Measurements from ENCODE around the gene KDM2A.

The KDM2A gene

DNA sequence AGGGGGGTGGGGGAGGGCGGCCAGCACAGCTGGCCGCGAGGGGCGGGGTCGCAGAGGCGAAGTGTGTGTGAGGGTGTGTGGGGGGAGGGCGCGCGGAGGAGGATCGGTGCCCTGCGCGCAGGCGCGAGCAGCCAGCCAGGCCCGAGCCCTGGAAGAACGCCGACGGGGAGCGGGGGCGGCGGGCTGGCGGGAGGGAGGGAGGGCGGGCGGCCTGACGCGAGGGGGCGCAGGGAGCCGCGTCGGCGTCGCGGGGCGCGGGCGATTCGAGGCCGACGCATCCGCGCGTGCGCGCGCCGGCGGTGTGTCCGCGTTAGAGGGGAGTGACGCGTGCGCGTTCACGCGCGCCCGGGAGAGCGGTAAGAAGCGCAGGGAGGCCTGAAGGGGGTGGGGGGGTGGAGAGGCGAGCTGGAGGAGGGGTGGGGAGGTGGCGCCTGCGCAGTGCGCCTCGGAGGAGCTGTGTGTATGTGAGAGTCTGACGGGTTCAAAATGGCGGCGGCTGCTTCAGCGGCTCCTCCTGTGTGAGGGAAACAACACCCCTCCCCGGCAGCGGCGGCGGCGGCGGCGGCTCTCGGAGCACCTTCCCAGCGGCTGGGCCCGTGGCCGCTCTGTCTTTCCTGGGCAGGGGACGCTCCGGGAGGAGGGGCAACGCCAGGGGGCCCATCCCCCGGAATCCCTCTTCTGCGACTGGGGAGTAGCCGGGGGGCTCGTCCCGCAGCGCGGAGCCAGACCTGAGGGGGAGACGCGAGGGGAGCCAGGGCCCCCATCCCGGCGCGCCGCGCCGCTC is at the start of gene KDM2A:
Gene KDM2A, plus strand, starts transcription at position 463 of the 784 bp plus-strand sequence. CDS start 2,054 bp downstream, outside the sequence.
- DNase-seq, result peak; percentile 99

DNA sequence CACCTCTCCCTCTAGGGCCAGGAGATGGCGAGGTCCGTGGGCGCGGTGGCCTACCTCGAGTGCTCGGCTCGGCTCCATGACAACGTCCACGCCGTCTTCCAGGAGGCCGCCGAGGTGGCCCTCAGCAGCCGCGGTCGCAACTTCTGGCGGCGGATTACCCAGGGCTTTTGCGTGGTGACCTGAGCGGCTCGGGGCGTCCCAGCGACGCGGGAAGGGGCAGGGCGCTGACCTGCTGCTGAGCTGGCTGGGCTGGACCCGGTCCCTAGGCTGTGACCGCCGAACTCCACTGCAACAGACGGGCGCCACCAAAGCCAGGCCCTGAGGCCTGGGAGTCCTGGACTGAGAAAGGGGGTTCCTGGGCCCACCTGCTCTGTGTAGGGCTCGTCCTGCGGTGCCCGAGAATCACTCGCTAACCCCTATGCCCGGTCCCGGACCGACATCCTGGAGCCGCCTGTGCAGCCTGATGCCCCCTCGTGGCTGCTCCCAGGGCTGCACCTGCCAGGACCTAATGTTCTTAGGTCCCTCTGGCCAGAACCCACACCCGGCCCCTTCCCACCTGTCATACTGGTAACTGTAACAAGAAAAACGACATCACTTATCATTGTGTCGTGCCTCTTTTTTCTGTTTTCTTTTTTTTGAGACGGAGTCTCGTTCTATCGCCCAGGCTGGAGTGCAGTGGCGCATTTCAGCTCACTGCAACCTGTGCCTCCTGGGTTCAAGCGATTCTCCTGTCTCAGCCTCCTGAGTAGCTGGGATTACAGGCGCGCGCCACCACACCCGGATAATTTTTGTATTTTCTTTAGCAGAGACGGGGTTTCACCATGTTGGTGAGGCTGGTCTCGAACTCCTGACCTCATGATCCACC is 47.4 kb upstream of the KDM2A start:
- peak; percentile 77 for DNase-seq

DNA sequence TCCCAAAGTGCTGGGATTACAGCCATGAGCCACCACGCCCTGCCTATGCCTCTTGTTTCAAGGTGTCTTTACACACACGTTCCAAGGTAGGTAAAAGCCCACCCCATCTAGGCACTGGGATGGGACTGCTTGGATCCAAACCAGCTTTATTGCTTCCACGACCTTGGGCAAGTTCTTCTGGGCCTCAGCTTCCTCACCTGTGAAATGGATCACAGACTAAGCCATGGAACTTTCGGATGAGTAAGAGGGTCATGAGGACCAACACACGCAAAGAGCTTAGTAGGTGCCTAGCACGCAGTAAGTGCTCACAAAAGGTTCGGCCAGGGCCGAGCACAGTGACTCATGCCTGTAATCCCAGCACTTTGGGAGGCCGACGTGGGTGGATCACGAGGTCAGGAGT is 46.8 kb upstream of the KDM2A start:
- DNase-seq, result no peak

DNA sequence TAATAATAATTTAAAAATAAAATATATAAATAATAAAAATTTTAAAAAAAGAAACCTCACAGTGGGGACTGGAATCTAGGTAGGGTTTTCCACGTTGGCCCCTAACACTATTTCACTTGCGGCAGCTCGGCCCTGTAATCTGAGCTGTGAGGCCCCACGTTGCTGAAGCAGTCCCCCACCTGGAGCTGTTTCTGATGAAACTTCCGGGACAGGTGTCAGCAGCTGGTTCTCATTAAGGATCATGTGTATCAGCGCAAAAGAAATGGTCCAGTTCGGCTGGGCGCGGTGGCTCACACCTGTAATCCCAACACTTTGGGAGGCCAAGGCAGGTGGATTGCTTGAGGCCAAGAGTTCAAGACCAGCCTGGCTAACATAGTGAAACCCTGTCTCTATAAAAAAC is 45.2 kb upstream of the KDM2A start:
- no peak for DNase-seq

DNA sequence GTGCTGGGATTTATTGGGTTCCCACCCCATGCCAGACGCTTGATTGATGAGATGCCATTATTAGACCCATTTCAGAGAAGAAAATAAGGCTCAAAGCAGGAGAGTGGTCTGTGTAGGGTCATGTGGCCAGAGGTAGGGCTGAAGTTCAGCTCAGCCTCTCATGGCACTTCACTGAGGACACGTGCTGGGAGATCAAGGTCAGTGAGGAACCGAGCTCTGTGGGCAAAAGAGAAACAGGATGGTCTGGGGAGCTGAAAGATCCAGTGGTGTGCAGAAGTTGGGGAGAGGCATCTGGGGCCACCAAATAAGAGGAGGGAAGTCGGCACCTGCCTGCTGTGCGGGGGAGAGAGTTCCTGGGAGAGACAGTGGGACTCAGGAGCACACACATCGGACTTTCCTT is 42.9 kb upstream of the KDM2A start:
- no peak for DNase-seq

DNA sequence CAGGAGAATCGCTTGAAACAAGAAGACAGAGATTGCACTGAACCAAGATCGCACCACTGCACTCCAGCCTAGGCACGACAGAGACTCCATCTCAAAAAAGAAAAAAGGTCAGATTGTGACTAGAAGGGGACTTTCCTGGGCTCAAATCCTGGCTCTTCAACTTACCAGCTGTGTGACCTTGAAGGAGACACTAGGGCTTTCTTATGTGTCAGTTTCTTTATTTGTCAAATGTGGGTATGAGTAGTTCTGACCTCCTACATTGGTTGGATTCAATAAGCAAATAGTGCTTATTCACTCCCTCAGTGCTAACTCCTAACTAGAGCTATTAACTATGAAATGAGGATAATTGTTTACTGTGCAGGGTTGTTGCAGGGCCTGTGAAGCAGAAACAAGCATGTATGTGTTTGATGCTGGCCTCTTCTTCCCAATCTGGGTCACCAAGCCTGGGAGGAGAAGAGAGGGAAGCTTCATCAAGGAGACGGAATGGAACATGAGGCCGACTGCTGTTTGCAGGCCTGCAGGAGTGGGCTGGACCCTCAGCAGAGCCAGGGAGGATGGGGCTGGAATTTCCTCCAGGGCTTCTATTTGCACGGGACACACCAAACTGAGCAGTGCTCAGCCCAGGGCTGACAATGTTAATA is 39.9 kb upstream of the KDM2A start:
- peak; percentile 60 for DNase-seq

DNA sequence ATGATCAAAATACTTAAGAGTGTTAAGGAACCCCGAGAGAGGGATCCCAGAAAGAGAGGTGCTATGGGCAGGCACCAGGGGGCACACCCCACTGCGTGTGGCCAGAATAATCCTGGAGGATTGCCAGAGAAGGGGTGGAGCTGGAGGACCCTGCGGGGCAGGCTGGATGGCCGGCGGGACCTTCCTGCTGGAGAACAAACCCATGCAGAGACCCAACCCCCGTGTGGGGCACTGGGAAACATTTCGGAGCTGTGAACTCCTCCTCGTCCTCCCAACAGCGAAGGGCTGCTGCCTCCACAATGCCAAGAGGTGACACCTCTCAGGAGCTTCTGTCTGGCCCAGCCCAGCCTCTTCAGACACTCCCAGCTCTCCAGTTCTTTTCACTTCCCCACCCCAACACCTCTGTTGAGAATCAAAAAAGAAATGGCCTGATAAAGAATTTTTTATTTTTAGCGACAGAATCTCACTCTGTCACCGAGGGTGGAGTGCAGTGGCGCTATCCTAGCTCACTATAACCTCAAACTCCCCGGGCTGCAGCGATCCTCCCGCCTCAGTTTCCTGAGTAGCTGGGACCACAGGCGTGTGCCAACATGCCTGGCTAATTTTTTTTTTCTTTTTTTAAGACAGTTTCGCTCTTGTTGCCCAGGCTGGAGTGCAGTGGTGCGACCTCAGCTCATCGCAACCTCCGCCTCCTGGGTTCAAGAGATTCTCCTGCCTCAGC is 36.8 kb upstream of the KDM2A start:
- no peak for DNase-seq

DNA sequence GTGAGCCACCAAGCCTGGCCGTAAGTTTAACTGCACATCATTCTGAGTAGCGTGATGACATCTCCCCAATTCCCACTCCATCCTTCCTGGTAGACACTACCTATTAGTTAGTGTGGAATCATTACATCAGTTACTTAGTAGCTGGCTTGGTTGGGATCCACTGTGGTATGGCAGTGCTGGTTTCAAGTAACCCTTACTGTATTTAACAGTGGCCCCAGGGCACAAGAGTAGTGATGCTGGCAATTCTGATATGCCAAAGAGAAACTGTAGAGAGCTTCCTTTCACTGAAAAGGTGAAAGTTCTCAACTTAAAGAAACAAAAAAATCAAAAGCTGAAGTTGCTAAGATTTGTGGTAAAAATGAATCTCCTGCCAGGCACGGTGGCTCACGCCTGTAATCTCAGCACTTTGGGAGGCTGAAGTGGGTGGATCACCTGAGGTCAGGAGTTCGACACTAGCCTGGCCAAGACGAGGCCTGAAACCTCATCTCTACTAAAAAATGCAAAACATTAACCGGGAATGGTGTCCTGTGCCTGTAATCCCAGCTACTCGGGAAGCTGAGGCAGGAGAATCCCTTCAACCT is 35.2 kb upstream of the KDM2A start:
- no peak for DNase-seq

DNA sequence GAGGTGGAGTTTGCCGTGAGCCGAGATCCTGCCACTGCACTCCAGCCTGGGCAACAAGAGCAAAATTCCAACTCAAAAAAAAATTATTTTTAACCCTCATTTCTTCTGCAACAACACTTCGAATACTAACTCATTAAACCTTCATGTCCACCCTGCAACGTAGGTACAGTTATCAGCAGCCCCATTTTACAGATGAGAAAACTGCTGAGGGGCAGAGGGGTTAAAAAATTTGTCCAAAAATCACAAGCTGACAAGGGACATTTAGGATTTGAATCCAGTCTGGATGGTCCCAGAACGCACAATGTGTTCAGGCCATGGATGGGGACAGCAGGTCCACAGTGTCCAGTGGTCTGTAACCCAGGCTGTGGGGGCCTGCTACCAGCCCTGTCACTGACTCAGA is 33.4 kb upstream of the KDM2A start:
- DNase-seq, result no peak

DNA sequence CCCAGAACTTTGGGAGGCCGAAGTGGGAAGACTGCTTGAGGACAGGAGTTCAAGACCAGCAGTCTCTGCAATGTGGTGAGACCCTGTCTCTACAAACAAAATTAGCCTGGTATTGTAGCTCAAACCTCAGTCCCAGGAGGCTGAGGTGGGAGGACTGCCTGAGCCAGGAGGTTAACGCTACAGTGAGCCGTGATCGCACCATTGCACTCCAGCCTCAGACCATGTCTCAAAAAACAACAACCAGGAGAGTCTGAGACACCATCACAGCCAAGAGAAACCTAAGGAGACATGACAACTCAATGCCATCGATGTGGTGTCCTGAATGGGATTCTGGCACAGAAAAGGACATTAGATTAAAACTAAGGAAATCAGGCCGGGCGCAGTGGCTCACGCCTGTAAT is 28.3 kb upstream of the KDM2A start:
- DNase-seq, result no peak

DNA sequence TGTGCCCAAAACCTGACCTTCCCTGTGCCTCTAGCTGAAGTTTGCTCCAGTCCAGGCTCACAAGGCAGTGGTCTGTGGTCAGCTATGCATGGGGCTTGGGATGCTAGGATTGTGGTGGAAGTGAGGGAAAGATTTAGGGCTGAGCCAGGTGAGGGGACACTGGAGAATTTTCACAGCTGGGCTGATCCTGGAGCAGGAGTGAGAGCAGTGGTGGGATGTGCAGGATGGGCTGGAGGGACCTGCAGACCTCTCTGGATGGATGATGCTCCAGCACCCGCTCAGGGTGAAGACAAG is 23.9 kb upstream of the KDM2A start:
- DNase-seq, result no peak

DNA sequence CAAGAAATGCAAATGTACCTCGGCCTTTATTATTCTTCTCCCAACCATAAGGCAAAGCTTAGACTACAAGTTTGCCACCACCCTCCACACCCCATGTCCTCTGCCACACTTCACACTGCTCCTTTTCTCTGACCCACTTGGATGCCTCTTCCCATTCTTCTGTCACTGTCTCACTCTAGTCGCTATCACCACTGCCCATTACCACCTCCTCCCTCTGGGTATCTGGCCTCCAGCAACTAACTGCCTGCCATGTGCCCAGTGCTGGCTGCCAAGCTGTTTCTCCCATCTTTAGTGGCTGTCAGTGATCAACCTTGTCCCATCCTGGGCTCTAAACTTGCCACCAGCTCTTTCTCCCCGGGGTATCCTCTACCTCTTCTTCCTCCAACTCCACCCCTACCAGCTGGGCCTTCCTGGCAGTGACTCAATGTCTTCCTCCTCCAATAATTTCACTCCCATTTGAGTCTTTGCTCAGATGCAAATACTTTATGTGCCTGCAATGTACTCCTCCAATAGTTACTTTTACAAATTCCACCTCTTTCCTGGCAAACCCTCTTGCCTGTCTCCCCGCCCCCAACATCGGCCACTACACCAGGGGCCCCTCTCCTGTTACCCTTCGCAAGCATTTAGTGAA is 20.1 kb upstream of the KDM2A start:
- DNase-seq, result no peak

DNA sequence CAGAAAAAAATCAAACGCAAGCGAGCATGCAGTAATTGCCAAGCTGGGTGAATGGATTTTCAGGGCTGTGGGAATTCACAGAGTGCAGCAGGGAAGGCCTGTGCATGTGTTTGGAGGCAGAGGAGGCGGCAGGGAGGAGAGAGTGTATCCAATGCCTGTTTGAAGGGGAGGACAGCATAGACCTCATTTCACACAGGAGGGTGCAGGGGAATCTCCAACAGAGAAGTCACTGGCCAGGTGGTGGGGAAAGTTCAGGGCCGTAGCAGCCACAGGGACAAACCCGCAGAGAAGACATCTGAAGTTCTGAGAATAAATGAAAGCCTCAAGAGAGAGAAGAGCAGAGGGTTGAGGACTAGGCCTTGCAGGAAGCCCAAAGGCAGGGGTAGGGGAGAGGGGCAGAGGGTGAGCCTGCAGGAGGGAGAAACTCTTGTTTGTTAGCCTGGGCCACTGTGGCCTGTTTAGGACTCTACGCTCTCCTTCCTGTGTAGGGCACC is 19.2 kb upstream of the KDM2A start:
- DNase-seq, result no peak

DNA sequence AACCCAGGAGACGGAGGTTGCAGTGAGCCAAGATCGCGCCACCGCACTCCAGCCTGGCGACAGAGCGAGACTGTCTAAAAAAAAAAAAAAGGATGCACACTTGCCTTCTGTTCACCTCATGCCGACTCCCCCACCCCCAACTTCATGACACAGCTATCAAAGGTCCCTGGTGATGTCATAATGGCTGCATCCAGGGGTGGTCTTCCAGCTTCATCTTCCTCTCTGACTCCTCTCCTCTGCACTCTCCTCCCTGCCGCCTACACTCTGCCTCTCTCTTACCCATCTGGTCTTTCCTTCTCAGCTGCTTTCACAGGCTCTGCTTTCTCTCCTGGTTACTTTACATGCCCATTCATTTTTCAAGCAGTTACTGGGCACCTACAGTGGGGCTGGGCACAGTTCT is 16.4 kb upstream of the KDM2A start:
- no peak for DNase-seq

DNA sequence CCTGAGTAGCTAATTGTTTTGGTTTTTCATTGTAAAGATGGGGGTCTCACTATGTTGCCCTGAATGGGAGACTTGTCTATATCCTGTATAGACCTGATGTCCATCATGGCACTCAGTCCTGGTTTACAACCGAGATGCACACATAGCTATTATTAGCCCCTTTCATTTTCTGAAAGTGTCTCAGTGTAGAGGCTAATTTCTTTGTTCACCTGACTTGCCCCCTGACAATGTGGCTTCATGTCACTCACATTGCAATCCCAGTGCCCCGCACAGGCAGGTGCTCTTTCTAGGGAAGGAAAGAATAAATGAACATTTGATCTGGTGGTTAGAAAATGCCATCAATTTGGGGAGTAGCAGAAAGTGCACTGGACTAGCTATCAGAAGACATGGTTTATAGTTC is 13.1 kb upstream of the KDM2A start:
- no peak for DNase-seq

DNA sequence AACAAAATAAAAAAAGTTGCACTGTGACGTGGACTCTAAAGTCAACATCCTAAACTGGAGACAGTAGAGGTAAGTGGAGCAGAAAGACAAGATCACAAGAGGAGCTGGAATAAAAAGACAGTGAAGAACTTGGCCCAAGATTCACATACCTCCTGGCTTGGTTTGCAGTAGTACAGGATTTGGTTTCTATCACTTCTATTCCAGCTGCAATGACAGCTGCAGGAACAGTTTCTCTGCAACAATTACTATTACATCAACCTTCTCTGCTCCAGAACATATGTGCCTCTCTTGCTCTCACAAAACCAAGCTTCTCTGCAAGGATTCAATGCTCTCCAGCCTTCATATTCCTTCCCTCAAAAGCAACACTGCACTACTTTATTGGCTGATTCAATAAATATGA is 7.8 kb upstream of the KDM2A start:
- DNase-seq, result no peak

DNA sequence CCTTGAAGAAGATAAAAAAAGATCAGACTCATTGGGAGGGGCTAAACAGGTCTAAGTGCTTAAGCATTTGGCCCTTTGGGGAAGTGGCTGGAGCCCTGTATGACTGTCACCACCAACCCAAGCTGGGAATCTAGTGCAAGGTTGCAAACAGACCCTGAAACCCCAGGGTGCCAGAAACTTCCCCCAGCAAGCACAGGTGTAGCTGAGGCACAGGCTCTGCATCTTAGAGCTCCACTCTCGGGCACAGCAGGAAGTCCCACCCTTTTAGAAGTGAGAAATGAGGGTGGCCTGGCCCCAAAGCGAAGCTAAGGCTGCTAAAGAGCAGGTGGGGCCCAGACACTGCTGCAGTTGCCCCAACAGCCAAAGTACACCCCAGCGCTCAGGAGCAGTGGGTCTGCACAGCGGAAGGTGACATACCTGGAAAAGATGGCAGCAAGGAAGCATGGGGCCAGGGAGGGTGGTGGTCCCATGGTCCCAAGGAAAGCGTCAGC is 5.8 kb upstream of the KDM2A start:
- DNase-seq, result no peak

DNA sequence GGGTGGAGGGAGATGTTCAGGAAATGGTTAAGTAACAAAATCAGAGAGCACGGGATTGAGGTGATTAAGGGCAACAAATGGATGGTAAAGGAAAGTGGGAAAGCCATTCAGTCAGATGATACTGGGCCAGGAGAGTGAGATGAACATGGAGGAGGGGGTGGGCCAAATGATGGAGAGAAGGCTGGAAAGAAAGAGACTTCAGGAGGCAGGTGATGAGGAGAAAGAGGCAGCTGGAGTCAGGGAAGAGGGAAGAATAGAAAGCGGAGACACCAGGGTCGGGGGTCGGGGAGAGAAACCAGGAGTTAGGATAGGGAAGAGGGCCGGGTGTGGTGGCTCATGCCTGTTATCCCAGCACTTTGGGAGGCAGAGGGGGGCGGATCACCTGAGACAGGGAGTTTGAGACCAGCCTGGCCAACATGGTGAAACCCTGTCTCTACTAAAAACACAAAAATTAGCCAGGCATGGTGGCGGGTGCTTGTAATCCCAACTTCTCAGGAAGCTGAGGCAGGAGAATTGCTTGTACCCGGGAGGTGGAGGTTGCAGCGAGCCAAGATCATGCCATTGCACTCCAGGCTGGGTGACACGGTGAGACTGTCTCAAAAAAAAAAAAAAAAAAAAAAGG is 4.7 kb upstream of the KDM2A start:
- DNase-seq, result no peak

DNA sequence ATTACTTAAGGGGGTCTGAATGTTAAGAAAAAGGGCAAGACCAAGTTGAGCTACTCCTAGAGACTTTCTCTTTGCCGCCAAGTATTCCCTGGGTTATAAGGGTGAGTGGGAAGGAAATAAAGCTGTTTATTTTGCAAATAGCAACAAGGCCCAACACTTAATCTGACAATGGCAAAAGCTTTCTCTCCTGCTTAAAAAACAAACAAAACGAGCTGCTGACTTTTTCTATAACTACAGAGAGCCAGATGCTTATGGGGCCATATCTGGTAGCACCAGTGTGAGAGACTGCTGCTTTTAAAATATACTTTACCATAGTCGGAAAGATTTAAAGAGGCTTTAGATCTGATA is 2.3 kb upstream of the KDM2A start:
- DNase-seq, result no peak

DNA sequence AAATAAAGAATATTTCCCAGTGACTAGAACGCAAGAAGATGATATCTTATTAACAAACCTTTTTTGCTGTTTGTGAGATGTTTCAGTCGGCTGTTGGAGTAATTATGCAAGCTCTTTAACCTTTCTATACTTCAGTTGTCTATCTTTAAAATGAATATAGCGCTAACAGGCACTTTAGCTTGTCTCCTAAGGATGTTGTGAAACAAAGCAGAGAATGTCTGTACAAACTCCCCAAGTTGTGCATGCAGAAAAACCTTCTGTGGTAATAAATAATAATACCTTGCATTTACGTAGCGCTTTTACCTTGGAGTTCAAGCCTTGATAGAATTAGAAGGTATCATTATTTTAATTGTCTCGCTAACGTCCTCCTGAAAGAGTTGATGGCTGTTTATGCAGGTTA is 1.9 kb upstream of the KDM2A start:
- DNase-seq, result no peak

DNA sequence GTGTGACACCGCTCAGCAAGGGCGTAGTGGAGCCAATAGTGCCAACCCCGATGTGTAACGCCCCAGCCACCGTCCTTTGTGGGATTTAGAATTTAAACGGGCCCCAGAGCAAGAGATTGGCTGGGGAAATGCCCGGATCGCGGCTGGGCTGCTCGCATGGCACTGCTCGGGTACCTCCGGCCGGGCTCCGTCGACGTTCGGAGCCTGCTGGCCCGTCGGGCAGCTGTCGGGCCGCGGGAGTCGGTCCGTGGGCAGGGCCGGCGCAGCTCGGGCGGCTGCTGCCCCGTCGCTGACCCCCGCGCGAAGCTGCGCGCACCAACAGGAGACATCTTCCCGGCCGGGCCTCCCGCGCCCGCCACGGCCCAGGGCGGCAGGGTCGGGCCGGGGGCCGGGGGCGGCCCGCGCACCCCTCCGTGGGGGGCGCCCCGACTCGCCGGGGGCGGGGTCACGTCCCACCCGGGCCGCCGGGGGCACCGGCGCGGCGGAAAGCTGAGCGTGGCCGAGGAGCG is 1.3 kb upstream of the KDM2A start:
- peak; percentile 47 for DNase-seq
